GM19372 (cell line): ENCODE measurements around the gene APBA3.

ENCODE experiments used
- ATAC-seq: cut with Tn5 transposase; IDR thresholded peaks from one replicate; pipeline ENCODE4 v1.9.1; 2021; ENCODE audit warnings: mild to moderate bottlenecking, low read depth, moderate library complexity; ENCODE audit not compliant: unreplicated experiment

APBA3 gene

GRCh38 chr19:3723110-3723488 is 38.4 kb downstream of the APBA3 start:
- ATAC-seq = no peak

GRCh38 chr19:3722443-3723109 is 38.9 kb downstream of the APBA3 start:
- ATAC-seq = no peak

GRCh38 chr19:3721887-3722442 is 39.5 kb downstream of the APBA3 start:
- no peak for ATAC-seq

- no peak for ATAC-seq
Observed at GRCh38 chr19:3721131-3721886, 40.2 kb downstream of the APBA3 start.

GRCh38 chr19:3720349-3720917 is 41.1 kb downstream of the APBA3 start:
- ATAC-seq = no peak

GRCh38 chr19:3719868-3720267 is 41.6 kb downstream of the APBA3 start:
- no peak for ATAC-seq

- no peak for ATAC-seq
Observed at GRCh38 chr19:3716147-3716668, 45.3 kb downstream of the APBA3 start.

- no peak for ATAC-seq
Observed at GRCh38 chr19:3712663-3713611, 48.6 kb downstream of the APBA3 start.

- no peak for ATAC-seq
Observed at GRCh38 chr19:3710265-3710812, 51.2 kb downstream of the APBA3 start.

- ATAC-seq = no peak
Observed at GRCh38 chr19:3708207-3708931, 53.1 kb downstream of the APBA3 start, which contains the start of gene TJP3. Gene TJP3, plus strand, starts transcription at chr19:3708384. Its CDS starts 20,049 bp downstream, at chr19:3728433.

GRCh38 chr19:3707868-3708206 is 53.7 kb downstream of the APBA3 start:
- no peak for ATAC-seq

- no peak for ATAC-seq
Observed at GRCh38 chr19:3701200-3701599, 60.3 kb downstream of the APBA3 start.
